GM12892 (cell line): ENCODE data around the gene PDGFC.

Experiments
- POLR2A ChIP-seq: IDR thresholded peaks from 2 replicates; pipeline ENCODE4 v1.6.1; 2011; ENCODE audit warnings: low read depth, low read length, control low read depth
- POLR2AphosphoS5 ChIP-seq: IDR thresholded peaks from 2 replicates; pipeline ENCODE4 v1.6.1; 2011; ENCODE audit warnings: low read depth, low read length, control low read depth

DNA sequence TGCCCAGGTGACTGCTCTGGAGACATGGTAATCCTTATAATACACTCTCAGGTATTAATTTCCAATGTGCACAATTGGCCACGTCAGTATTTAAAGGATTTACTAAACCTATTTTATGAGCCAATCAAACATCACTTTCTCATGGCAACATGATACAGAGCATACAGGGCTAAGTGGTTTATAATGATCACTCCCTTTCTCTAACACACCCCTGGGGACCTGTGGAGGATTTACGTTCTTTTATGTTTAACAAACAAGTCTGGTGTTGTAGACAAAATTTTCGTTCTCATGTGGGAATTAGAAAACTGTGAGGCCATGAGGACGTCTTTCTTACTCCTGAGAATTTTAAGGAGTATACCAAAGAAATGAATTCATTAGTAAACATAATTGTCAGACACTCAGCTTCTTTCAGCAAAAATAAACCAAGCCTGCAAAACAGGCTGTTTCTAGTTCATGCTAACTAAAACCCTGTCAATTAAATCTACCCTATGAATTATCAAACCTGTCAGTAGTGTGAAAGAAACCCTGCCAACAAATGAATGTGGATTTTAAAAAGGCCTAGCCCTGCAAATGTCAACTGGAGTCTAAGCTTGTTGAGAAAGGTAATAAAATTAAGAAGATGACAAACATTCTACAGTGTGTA lies 155.8 kb downstream of the PDGFC start:
- TF ChIP-seq POLR2AphosphoS5, result no peak
- TF ChIP-seq POLR2A, result no peak
